ENCODE data around the gene HUS1. TPM values are rescaled to one million over a fixed set of nuclear protein-coding genes. Genes with fewer than 3 reads are reported as not detected.
"Not testable (repeated sequence)": the region's sequence is repeated elsewhere in the genome, so short reads cannot be mapped to it uniquely, and the experiment has no call there.

Gene HUS1
- total and polyA plus RNA-seq, 4 donors: 11.9 to 32.9 (median 22.9) TPM

GRCh38 chr7:48006866-48007265 lies 27.5 kb upstream of the HUS1 start:
- no peak overlapping the region for H3K4me3 ChIP-seq (ENCODE audit: low read length in 2 of 2)
- H3K27ac ChIP-seq (ENCODE audit: low read depth in 1 of 2, low read length in 2 of 2): no peak overlapping the region
- no peaks in the 10 kb centered on the region for H3K36me3 ChIP-seq (ENCODE audit: control insufficient read depth in 1 of 2, insufficient read depth in 2 of 2, low read length in 1 of 2)
- no peaks in the 10 kb centered on the region for H3K27me3 ChIP-seq (ENCODE audit: control insufficient read depth in 1 of 2, insufficient read depth in 2 of 2, low read length in 1 of 2)
- ATAC-seq (ENCODE audit: low FRiP score): no peak
- 82 to 90% methylated on average over 6 of the region's 6 CpGs for WGBS, 2 donors
- peaks cover 1% of the 10 kb centered on the region for H3K9me3 ChIP-seq (ENCODE audit: control insufficient read depth, low read length)
- no peak for DNase-seq
- no peaks in the 10 kb centered on the region for H3K4me1 ChIP-seq (ENCODE audit: control insufficient read depth in 1 of 2, insufficient read depth in 2 of 2, low read length in 2 of 2)
- intact Hi-C loops (cut with DNase I): no loop called here

GRCh38 chr7:48004638-48005037 lies 25.2 kb upstream of the HUS1 start:
- Histone ChIP-seq H3K4me3 (ENCODE audit: low read length in 2 of 2) (no peak overlapping the region), H3K27ac (ENCODE audit: low read depth in 1 of 2, low read length in 2 of 2) (no peak overlapping the region), H3K36me3 (ENCODE audit: control insufficient read depth in 1 of 2, insufficient read depth in 2 of 2, low read length in 1 of 2) (no peaks in the 10 kb centered on the region), H3K9me3 (ENCODE audit: control insufficient read depth, low read length) (peaks cover 1% of the 10 kb centered on the region), H3K27me3 (ENCODE audit: control insufficient read depth in 1 of 2, insufficient read depth in 2 of 2, low read length in 1 of 2) (no peaks in the 10 kb centered on the region), H3K4me1 (ENCODE audit: control insufficient read depth in 1 of 2, insufficient read depth in 2 of 2, low read length in 2 of 2) (no peaks in the 10 kb centered on the region)
- ATAC-seq (ENCODE audit: low FRiP score): no peak
- intact Hi-C loops (cut with DNase I): no loop called here
- no peak for DNase-seq
- 19 to 24% methylated on average over 5 of the region's 5 CpGs for WGBS, 2 donors

- no peak for ATAC-seq (ENCODE audit: low FRiP score)
- WGBS, 2 donors: 16 to 18% methylated on average over 2 of the region's 2 CpGs
- H3K9me3 ChIP-seq (ENCODE audit: control insufficient read depth, low read length): peaks cover 1% of the 10 kb centered on the region
- no peaks in the 10 kb centered on the region for H3K4me1 ChIP-seq (ENCODE audit: control insufficient read depth in 1 of 2, insufficient read depth in 2 of 2, low read length in 2 of 2)
- H3K27me3 ChIP-seq (ENCODE audit: control insufficient read depth in 1 of 2, insufficient read depth in 2 of 2, low read length in 1 of 2): no peaks in the 10 kb centered on the region
- DNase-seq: no peak
- intact Hi-C loops (cut with DNase I): no loop called here
- no peaks in the 10 kb centered on the region for H3K36me3 ChIP-seq (ENCODE audit: control insufficient read depth in 1 of 2, insufficient read depth in 2 of 2, low read length in 1 of 2)
- H3K27ac ChIP-seq (ENCODE audit: low read depth in 1 of 2, low read length in 2 of 2): no peak overlapping the region
- no peak overlapping the region for H3K4me3 ChIP-seq (ENCODE audit: low read length in 2 of 2)
Measured at GRCh38 chr7:48004032-48004431, 24.6 kb upstream of the HUS1 start.

GRCh38 chr7:48000164-48000563 lies 20.7 kb upstream of the HUS1 start:
- intact Hi-C loops (cut with DNase I): not testable (repeated sequence)

GRCh38 chr7:47999413-47999812 lies 20.0 kb upstream of the HUS1 start:
- Histone ChIP-seq H3K9me3 (ENCODE audit: control insufficient read depth, low read length) (no peaks in the 10 kb centered on the region), H3K36me3 (ENCODE audit: control insufficient read depth in 1 of 2, insufficient read depth in 2 of 2, low read length in 1 of 2) (no peaks in the 10 kb centered on the region), H3K4me1 (ENCODE audit: control insufficient read depth in 1 of 2, insufficient read depth in 2 of 2, low read length in 2 of 2) (no peaks in the 10 kb centered on the region), H3K27me3 (ENCODE audit: control insufficient read depth in 1 of 2, insufficient read depth in 2 of 2, low read length in 1 of 2) (no peaks in the 10 kb centered on the region), H3K4me3 (ENCODE audit: low read length in 2 of 2) (no peak overlapping the region), H3K27ac (ENCODE audit: low read depth in 1 of 2, low read length in 2 of 2) (no peak overlapping the region)
- intact Hi-C loops (cut with DNase I): no loop called here
- ATAC-seq (ENCODE audit: low FRiP score): no peak
- DNase-seq: no peak
- 96% methylated on average over 12 of the region's 12 CpGs for WGBS, 2 donors

More at GRCh38 chr7:48000164-48000563, 20.7 kb upstream of the HUS1 start:
- H3K27me3 ChIP-seq (ENCODE audit: control insufficient read depth in 1 of 2, insufficient read depth in 2 of 2, low read length in 1 of 2); H3K4me3 ChIP-seq (ENCODE audit: low read length in 2 of 2); H3K36me3 ChIP-seq (ENCODE audit: control insufficient read depth in 1 of 2, insufficient read depth in 2 of 2, low read length in 1 of 2); DNase-seq; ATAC-seq (ENCODE audit: low FRiP score); H3K9me3 ChIP-seq (ENCODE audit: control insufficient read depth, low read length); H3K27ac ChIP-seq (ENCODE audit: low read depth in 1 of 2, low read length in 2 of 2); H3K4me1 ChIP-seq (ENCODE audit: control insufficient read depth in 1 of 2, insufficient read depth in 2 of 2, low read length in 2 of 2): not testable (repeated sequence)
- WGBS, 2 donors: 62 to 70% methylated on average over 13 of the region's 13 CpGs

- no peak for ATAC-seq (ENCODE audit: low FRiP score)
- no peaks in the 10 kb centered on the region for H3K27me3 ChIP-seq (ENCODE audit: control insufficient read depth in 1 of 2, insufficient read depth in 2 of 2, low read length in 1 of 2)
- no peak overlapping the region for H3K4me3 ChIP-seq (ENCODE audit: low read length in 2 of 2)
- intact Hi-C loops (cut with DNase I): loop anchor here in 1 of 2 donors (5.0 kb wide), 1 partner anchor 45 kb away; the partner anchor contains the start of gene PKD1L1
- H3K4me1 ChIP-seq (ENCODE audit: control insufficient read depth in 1 of 2, insufficient read depth in 2 of 2, low read length in 2 of 2): no peaks in the 10 kb centered on the region
- no peak overlapping the region for H3K27ac ChIP-seq (ENCODE audit: low read depth in 1 of 2, low read length in 2 of 2)
- no peak for DNase-seq
- WGBS, 2 donors: 82 to 89% methylated on average over 3 of the region's 3 CpGs
- H3K9me3 ChIP-seq (ENCODE audit: control insufficient read depth, low read length): no peaks in the 10 kb centered on the region
- no peaks in the 10 kb centered on the region for H3K36me3 ChIP-seq (ENCODE audit: control insufficient read depth in 1 of 2, insufficient read depth in 2 of 2, low read length in 1 of 2)
Measured at GRCh38 chr7:47992446-47992845, 13.0 kb upstream of the HUS1 start.

- no peaks in the 10 kb centered on the region for H3K27me3 ChIP-seq (ENCODE audit: control insufficient read depth in 1 of 2, insufficient read depth in 2 of 2, low read length in 1 of 2)
- 2 to 7% methylated on average over 22 to 26 of the region's 26 CpGs for WGBS, 2 donors
- ATAC-seq (ENCODE audit: low FRiP score): peak; percentile 95
- H3K9me3 ChIP-seq (ENCODE audit: control insufficient read depth, low read length): no peaks in the 10 kb centered on the region
- no peaks in the 10 kb centered on the region for H3K36me3 ChIP-seq (ENCODE audit: control insufficient read depth in 1 of 2, insufficient read depth in 2 of 2, low read length in 1 of 2)
- H3K4me3 ChIP-seq (ENCODE audit: low read length in 2 of 2): peak overlapping the region; percentile 0 to 35
- DNase-seq: peak; percentile 94
- no peak overlapping the region for H3K27ac ChIP-seq (ENCODE audit: low read depth in 1 of 2, low read length in 2 of 2)
- intact Hi-C loops (cut with DNase I): loop anchor here (1.0 to 5.0 kb wide), 3 partner anchors 45 to 119 kb away; partner anchors contain the start of gene PKD1L1 (in 1 of the 2)
- H3K4me1 ChIP-seq (ENCODE audit: control insufficient read depth in 1 of 2, insufficient read depth in 2 of 2, low read length in 2 of 2): no peaks in the 10 kb centered on the region
Measured at GRCh38 chr7:47991741-47992311, 12.4 kb upstream of the HUS1 start.

- no peak overlapping the region for H3K27ac ChIP-seq (ENCODE audit: low read depth in 1 of 2, low read length in 2 of 2)
- no peak overlapping the region for H3K4me3 ChIP-seq (ENCODE audit: low read length in 2 of 2)
- H3K36me3 ChIP-seq (ENCODE audit: control insufficient read depth in 1 of 2, insufficient read depth in 2 of 2, low read length in 1 of 2): no peaks in the 10 kb centered on the region
- H3K9me3 ChIP-seq (ENCODE audit: control insufficient read depth, low read length): no peaks in the 10 kb centered on the region
- intact Hi-C loops (cut with DNase I): loop anchor here (1.0 to 5.0 kb wide), 3 partner anchors 44 to 120 kb away; partner anchors contain the start of gene PKD1L1 (in 1 of the 2)
- H3K4me1 ChIP-seq (ENCODE audit: control insufficient read depth in 1 of 2, insufficient read depth in 2 of 2, low read length in 2 of 2): no peaks in the 10 kb centered on the region
- 89 to 94% methylated on average over 1 of the region's 1 CpG for WGBS, 2 donors
- DNase-seq (no peak), ATAC-seq (ENCODE audit: low FRiP score) (no peak)
- H3K27me3 ChIP-seq (ENCODE audit: control insufficient read depth in 1 of 2, insufficient read depth in 2 of 2, low read length in 1 of 2): no peaks in the 10 kb centered on the region
Measured at GRCh38 chr7:47991270-47991669, 11.9 kb upstream of the HUS1 start.

GRCh38 chr7:47990592-47990991 lies 11.2 kb upstream of the HUS1 start:
- ATAC-seq (ENCODE audit: low FRiP score) (no peak), DNase-seq (no peak)
- intact Hi-C loops (cut with DNase I): loop anchor here (2.0 to 5.0 kb wide), 2 partner anchors 43 to 120 kb away; partner anchors contain the start of gene PKD1L1 (in 1 of the 2)
- 95 to 96% methylated on average over 5 of the region's 5 CpGs for WGBS, 2 donors
- Histone ChIP-seq H3K4me3 (ENCODE audit: low read length in 2 of 2) (no peak overlapping the region), H3K9me3 (ENCODE audit: control insufficient read depth, low read length) (no peaks in the 10 kb centered on the region), H3K27me3 (ENCODE audit: control insufficient read depth in 1 of 2, insufficient read depth in 2 of 2, low read length in 1 of 2) (no peaks in the 10 kb centered on the region), H3K4me1 (ENCODE audit: control insufficient read depth in 1 of 2, insufficient read depth in 2 of 2, low read length in 2 of 2) (no peaks in the 10 kb centered on the region), H3K36me3 (ENCODE audit: control insufficient read depth in 1 of 2, insufficient read depth in 2 of 2, low read length in 1 of 2) (no peaks in the 10 kb centered on the region), H3K27ac (ENCODE audit: low read depth in 1 of 2, low read length in 2 of 2) (no peak overlapping the region)
